B cell (primary cell): ENCODE results near the gene MBD3L5.
"Not testable (repeated sequence)": the region's sequence is repeated elsewhere in the genome, so short reads cannot be mapped to it uniquely, and the experiment has no call there.

Source experiments
- CTCF ChIP-seq: fragments of 200-600 bp; IDR thresholded peaks from one replicate; pipeline ENCODE4 v1.8.0; 2022; ENCODE audit warnings: antibody characterized with exemption, mild to moderate bottlenecking
- EZH2 ChIP-seq: IDR thresholded peaks from 2 replicates; pipeline ENCODE4 v1.6.1; 2012; ENCODE audit warnings: borderline replicate concordance, low read depth, mild to moderate bottlenecking, moderate library complexity, low read length; ENCODE audit not compliant: insufficient read depth, poor library complexity, severe bottlenecking

GRCh38 chr19:7052896-7053295, 22.5 kb downstream of the MBD3L5 start:
- not testable (repeated sequence) for TF ChIP-seq CTCF, EZH2
